HEK293T (cell line): ENCODE measurements around the gene TCF25.

ENCODE experiments used
- ARNT ChIP-seq: fragments of 450-650 bp; IDR thresholded peaks from 2 replicates; pipeline ENCODE4 v1.6.1; 2017; ENCODE audit warnings: mild to moderate bottlenecking
- BHLHE40 ChIP-seq: fragments of 450-650 bp; IDR thresholded peaks from 2 replicates; pipeline ENCODE4 v1.6.1; 2016; ENCODE audit warnings: mild to moderate bottlenecking, moderate library complexity, borderline replicate concordance
- CTBP1 ChIP-seq: fragments of 450-650 bp; IDR thresholded peaks from 2 replicates; pipeline ENCODE4 v1.6.1; 2016; ENCODE audit warnings: borderline replicate concordance

DNA sequence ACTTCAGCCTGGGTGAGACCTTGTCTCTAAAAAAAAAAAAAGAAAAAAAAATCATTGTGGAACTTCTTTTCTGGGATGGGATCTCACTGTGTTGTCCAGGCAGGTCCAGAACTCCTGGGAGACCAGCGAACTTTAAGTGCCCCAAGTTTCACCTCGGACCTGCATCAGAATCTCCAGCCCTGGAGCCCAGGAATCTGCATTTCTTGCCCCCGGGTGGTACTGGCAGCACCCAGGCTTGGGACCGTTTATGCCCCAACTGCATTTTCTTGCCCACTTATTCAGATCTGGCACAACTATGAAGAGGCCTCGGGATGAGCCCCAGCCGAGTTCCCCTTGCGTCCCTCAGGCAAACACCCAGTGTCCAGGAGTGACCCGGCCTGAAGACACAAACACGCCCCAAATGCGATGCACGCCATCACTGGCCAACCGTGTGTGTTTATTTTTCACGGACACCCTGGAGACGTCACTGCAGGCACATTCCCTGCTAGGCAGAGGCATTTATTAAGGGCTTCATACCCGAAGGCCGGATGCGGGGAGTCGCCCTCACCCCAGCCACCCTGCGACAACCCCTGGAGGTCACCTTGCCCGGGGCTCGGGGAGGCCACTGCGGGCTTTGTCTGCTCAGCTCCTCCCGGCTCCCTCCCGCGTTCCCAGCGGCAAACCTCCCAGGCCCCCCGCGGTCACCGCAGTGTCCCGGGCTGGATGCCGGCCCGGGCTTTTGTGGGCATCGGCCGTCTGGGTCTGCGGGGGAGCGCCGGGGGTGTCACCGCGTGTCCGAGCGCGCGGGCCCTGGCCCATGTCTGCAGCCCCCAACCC is 45.8 kb upstream of the TCF25 start:
- TF ChIP-seq CTBP1, result no peak
- no peak for TF ChIP-seq BHLHE40
- TF ChIP-seq ARNT, result no peak
